ENCODE measurements around the gene CACNA1I. TPM values are rescaled to one million over a fixed set of nuclear protein-coding genes. Genes with fewer than 3 reads are reported as not detected.

Gene CACNA1I
- total RNA-seq, 4 donors from 2014 or later, result under 0.01 to 0.39 (median 0.33) TPM; not detected in 1

DNA sequence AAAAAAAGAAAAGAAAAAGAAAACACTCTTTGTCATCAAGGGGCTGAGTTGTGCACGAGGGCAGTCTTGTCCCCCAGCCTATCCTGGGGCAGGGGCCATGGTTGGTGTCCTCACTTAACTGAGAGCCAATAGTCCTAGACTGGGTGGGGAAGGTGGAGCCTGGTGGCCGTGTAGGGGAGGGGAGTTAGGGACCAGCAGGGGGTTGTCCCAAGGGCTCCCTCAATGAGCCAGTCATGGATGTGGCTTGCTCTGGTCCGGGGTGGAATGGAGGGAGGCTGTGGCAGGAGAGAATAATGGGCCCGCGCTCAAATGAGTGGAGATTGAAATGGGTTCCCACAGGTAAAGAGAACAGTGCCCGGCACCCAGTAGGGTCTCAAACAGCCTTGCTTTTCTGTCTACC, 46.2 kb downstream of the CACNA1I start:
- 49% methylated on average over 6 of the region's 6 CpGs for WGBS
- intact Hi-C loops (cut with DNase I), result no loop called here
- no peaks in the 10 kb centered on the region for H3K4me1 ChIP-seq
- H3K27me3 ChIP-seq, result peaks cover 0 to 91% (median 12%) of the 10 kb centered on the region in 4 donors
- no peak for DNase-seq (ENCODE audit: extremely low spot score)
- H3K4me3 ChIP-seq, result no peak overlapping the region
- no peak overlapping the region for H3K27ac ChIP-seq (replicated peaks in 1 of 4)
- H3K9me3 ChIP-seq, result peaks cover 0 to 7% (median 3%) of the 10 kb centered on the region in 4 donors
- H3K36me3 ChIP-seq, result no peaks in the 10 kb centered on the region
- no peak for TF ChIP-seq POLR2AphosphoS5 (IDR thresholded peaks at IDR 0.05)
- TF ChIP-seq, protein P1, sequence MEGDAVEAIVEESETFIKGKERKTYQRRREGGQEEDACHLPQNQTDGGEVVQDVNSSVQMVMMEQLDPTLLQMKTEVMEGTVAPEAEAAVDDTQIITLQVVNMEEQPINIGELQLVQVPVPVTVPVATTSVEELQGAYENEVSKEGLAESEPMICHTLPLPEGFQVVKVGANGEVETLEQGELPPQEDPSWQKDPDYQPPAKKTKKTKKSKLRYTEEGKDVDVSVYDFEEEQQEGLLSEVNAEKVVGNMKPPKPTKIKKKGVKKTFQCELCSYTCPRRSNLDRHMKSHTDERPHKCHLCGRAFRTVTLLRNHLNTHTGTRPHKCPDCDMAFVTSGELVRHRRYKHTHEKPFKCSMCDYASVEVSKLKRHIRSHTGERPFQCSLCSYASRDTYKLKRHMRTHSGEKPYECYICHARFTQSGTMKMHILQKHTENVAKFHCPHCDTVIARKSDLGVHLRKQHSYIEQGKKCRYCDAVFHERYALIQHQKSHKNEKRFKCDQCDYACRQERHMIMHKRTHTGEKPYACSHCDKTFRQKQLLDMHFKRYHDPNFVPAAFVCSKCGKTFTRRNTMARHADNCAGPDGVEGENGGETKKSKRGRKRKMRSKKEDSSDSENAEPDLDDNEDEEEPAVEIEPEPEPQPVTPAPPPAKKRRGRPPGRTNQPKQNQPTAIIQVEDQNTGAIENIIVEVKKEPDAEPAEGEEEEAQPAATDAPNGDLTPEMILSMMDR (IDR thresholded peaks at IDR 0.05), result no peak
- TF ChIP-seq EP300 (IDR thresholded peaks at IDR 0.05), result no peak
- TF ChIP-seq POLR2A (IDR thresholded peaks at IDR 0.05; ENCODE audit: low read depth), result no peak

DNA sequence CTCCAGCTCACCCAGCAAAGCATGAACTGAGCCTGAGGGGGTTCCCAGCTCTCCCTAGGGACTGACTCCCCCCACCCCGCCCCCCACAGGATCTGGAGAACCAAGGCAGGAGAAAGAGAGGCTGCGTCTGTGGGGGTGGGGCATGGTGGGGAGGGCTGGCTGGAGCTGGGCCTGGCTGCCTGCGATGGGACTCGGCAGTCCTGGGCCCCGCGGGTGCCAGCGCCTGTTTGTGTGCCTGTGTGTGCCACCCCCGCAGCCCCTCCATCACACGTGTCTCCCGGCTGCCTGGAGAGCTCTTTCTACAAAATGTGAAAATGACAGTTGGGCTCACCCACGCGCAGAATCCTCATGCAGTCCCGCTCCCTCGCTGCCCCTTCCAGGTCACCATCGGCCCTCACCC, 46.8 kb downstream of the CACNA1I start:
- 9% methylated on average over 14 of the region's 15 CpGs for WGBS
- Histone ChIP-seq H3K4me1 (no peaks in the 10 kb centered on the region), H3K27ac (replicated peaks in 1 of 4) (no peak overlapping the region), H3K36me3 (no peaks in the 10 kb centered on the region), H3K27me3 (peaks cover 0 to 97% (median 14%) of the 10 kb centered on the region in 4 donors), H3K9me3 (peaks cover 0 to 2% (median under 1%) of the 10 kb centered on the region in 4 donors), H3K4me3 (no peak overlapping the region)
- intact Hi-C loops (cut with DNase I), result no loop called here
- DNase-seq (ENCODE audit: extremely low spot score), result no peak
- TF ChIP-seq POLR2AphosphoS5 (IDR thresholded peaks at IDR 0.05) (no peak), EP300 (IDR thresholded peaks at IDR 0.05) (no peak), POLR2A (IDR thresholded peaks at IDR 0.05; ENCODE audit: low read depth) (no peak)
- TF ChIP-seq, protein P1 (IDR thresholded peaks at IDR 0.05), result no peak

DNA sequence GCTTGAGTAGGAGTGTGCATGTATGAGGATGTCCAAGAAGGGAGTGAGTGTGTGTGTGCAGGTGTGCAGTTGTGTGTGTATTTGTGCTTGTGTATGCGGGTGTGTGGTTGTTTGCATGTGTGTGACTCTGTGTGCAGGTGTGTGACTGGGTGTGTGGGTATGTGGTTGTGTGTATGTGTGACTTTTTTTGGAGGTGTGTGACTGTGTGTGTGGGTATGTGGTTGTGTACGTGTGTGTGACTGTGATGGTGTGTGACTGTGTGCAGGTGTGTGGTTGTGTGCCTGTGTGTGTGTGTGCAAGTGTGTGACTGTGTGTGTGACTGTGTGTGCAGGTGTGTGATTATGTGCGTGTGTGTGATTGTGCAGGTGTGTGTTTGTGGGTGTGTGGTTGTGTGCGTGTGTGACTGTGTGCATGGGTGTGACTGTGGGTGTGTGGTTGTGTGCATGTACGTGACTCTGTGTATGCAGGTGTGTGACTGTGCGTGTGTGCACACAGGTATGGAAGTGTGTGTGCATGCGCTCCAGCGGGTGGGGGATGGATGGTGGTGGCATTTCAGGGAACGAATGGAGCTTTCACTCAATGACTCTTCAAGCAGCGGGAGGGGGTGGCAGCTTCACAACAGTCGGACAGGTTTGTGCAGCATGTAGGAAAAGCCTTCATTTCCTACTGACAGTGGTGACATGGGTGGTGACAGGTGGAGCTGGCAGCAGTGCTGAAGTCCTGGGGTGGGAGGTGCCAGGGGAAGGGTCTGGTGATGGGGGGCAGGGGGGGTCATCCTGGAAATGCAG, 47.6 kb downstream of the CACNA1I start:
- no peaks in the 10 kb centered on the region for H3K36me3 ChIP-seq
- TF ChIP-seq, protein P1 (IDR thresholded peaks at IDR 0.05), result no peak
- no peak for TF ChIP-seq POLR2A (IDR thresholded peaks at IDR 0.05; ENCODE audit: low read depth)

DNA sequence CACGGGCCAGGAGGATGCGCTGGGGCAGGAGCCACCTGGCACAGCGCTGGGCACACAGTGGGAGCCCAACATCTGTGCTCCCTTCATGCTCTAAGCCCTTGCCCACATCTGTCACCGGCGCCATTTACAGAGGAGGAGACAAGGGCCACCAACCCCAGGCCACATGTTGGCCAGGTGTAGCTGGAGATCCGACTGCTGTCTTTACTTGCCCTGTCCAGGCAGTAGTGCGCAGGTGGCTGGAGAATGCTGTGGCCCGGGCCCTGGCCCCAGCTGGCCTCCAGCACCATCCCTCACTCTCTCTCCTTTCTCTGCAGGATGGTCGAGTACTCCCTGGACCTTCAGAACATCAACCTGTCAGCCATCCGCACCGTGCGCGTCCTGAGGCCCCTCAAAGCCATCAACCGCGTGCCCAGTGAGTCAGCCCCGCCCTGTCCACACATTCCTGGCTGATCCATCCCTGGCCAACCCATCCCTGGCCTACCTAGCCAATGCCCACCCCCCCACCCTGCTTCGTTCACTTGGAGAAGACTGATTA, 48.5 kb downstream of the CACNA1I start:
- Histone ChIP-seq H3K27ac (replicated peaks in 1 of 4) (no peak overlapping the region), H3K36me3 (no peaks in the 10 kb centered on the region), H3K4me1 (peaks cover 0 to 3% (median 0%) of the 10 kb centered on the region in 4 donors), H3K27me3 (peaks cover 0 to 99% (median 21%) of the 10 kb centered on the region in 4 donors), H3K9me3 (no peaks in the 10 kb centered on the region), H3K4me3 (no peak overlapping the region)
- 83% methylated on average over 1 of the region's 17 CpGs for WGBS
- TF ChIP-seq EP300 (IDR thresholded peaks at IDR 0.05), result no peak
- TF ChIP-seq POLR2AphosphoS5 (IDR thresholded peaks at IDR 0.05), result no peak
- no peak for TF ChIP-seq POLR2A (IDR thresholded peaks at IDR 0.05; ENCODE audit: low read depth)
- TF ChIP-seq, protein P1 (IDR thresholded peaks at IDR 0.05), result no peak
- DNase-seq (ENCODE audit: extremely low spot score), result no peak
- intact Hi-C loops (cut with DNase I), result no loop called here

More for the DNA sequence above, 47.6 kb downstream of the CACNA1I start:
- Histone ChIP-seq H3K27ac (replicated peaks in 1 of 4) (no peak overlapping the region), H3K9me3 (no peaks in the 10 kb centered on the region), H3K4me1 (peaks cover 0 to 3% (median 0%) of the 10 kb centered on the region in 4 donors), H3K4me3 (no peak overlapping the region), H3K27me3 (peaks cover 0 to 99% (median 21%) of the 10 kb centered on the region in 4 donors)
- no peak for DNase-seq (ENCODE audit: extremely low spot score)
- intact Hi-C loops (cut with DNase I), result no loop called here
- WGBS, result 64% methylated on average over 11 of the region's 11 CpGs

All from esophagus muscularis mucosa (tissue), 4 donors.